B cell (primary cell): Measurements from ENCODE around the gene TCERG1L. TPM values are rescaled to one million over a fixed set of nuclear protein-coding genes. Genes with fewer than 3 reads are reported as not detected.

ENCODE experiments used
- ATAC-seq: fragments of 200-7000 bp; cut with Tn5 transposase; one replicate; pipeline ENCODE4 v1.10.0; 2021; ENCODE audit warnings: low read depth, mild to moderate bottlenecking, moderate number of reproducible peaks, moderate library complexity
- CTCF ChIA-PET: fragments of 350-600 bp; sonication (Branson Sonifier 250); formaldehyde crosslinking; loops from one replicate; lab custom pipeline; 2021; ENCODE audit warnings: antibody characterized with exemption, inconsistent platforms; lab: Charles Lee
- POLR2A ChIA-PET: fragments of 350-600 bp; sonication (Branson Sonifier 250); formaldehyde crosslinking; loops from one replicate; lab custom pipeline; 2021; ENCODE audit warnings: antibody characterized with exemption; lab: Charles Lee
- DNase-seq: peaks from one replicate; pipeline ENCODE4 v3.0.0; 2013
- H2AFZ ChIP-seq: 2 replicates; pipeline ENCODE4 v1.6.1; 2012; ENCODE audit warnings: mild to moderate bottlenecking, low read depth, low read length; ENCODE audit not compliant: insufficient read depth, poor library complexity, severe bottlenecking
- H3K27ac ChIP-seq, 2 donors: 1 replicate in 1 of 2; 2 replicates in 1 of 2; pipeline ENCODE4 v1.5.1; 2012 to 2013; ENCODE audit warnings: low read length in 2 of 2, mild to moderate bottlenecking in 2 of 2, moderate library complexity in 1 of 2
- H3K27me3 ChIP-seq, 4 experiments: fragments of 200-600 bp in 1 of 4; sonication (generic) in 1 of 4; replicated peaks in 1 of 4; 1 replicate in 2 of 4; 2 replicates in 2 of 4; pipeline versions ENCODE4 v1.6.1 to v1.7.0; 2013 to 2016; ENCODE audit warnings: low read length in 3 of 4, mild to moderate bottlenecking in 2 of 4, mixed read lengths in 1 of 4, moderate library complexity in 1 of 4; ENCODE audit not compliant: insufficient read depth in 4 of 4, control insufficient read depth in 3 of 4; ENCODE audit errors: control extremely low read depth in 1 of 4
- H3K36me3 ChIP-seq, 2 experiments: replicated peaks in 1 of 2; 1 replicate in 1 of 2; 2 replicates in 1 of 2; pipeline versions ENCODE4 v1.6.1 to v1.7.1; 2013; ENCODE audit warnings: low read length in 1 of 2; ENCODE audit not compliant: insufficient read depth in 2 of 2, control insufficient read depth in 1 of 2; ENCODE audit errors: control extremely low read depth in 1 of 2, extremely low read depth in 1 of 2
- H3K4me1 ChIP-seq, 2 donors: fragments of 200-600 bp in 1 of 2; sonication (generic) in 1 of 2; 1 replicate in 1 of 2; 2 replicates in 1 of 2; pipeline versions ENCODE4 v1.5.1 to v1.6.1; 2013 to 2017; ENCODE audit warnings: low read length in 2 of 2; ENCODE audit not compliant: control insufficient read depth in 2 of 2, insufficient read depth in 2 of 2
- H3K4me2 ChIP-seq: replicated peaks from 2 replicates; pipeline ENCODE3; 2012; ENCODE audit warnings: mild to moderate bottlenecking, low read depth, low read length; ENCODE audit not compliant: poor library complexity, severe bottlenecking
- H3K4me3 ChIP-seq, 5 experiments: fragments of 200-600 bp in 1 of 5; sonication (generic) in 1 of 5; 1 replicate in 3 of 5; 2 replicates in 2 of 5; pipeline versions ENCODE4 v1.5.1 to v1.7.0; 2011 to 2016; ENCODE audit warnings: low read length in 4 of 5, mild to moderate bottlenecking in 4 of 5, low read depth in 2 of 5, control low read depth in 1 of 5, moderate library complexity in 1 of 5; ENCODE audit not compliant: insufficient read depth in 1 of 5; ENCODE audit errors: control extremely low read depth in 1 of 5, extremely low read depth in 1 of 5
- H3K79me2 ChIP-seq: fragments of 200-600 bp; sonication (generic); one replicate; pipeline ENCODE4 v1.6.0; 2016; ENCODE audit warnings: low read length; ENCODE audit not compliant: control insufficient read depth, insufficient read depth
- H3K9ac ChIP-seq: fragments of 200-600 bp; sonication (generic); 2 replicates; pipeline ENCODE4 v1.6.1; 2017; ENCODE audit warnings: mild to moderate bottlenecking, low read length, moderate library complexity
- H3K9me3 ChIP-seq, 3 donors: one replicate each; pipeline versions ENCODE4 v1.6.1 to v1.7.1; 2013; ENCODE audit warnings: low read length in 2 of 3; ENCODE audit not compliant: control insufficient read depth in 2 of 3, insufficient read depth in 1 of 3; ENCODE audit errors: control extremely low read depth in 1 of 3
- H4K20me1 ChIP-seq: 2 replicates; pipeline ENCODE4 v1.6.0; 2012; ENCODE audit warnings: mild to moderate bottlenecking, low read length; ENCODE audit not compliant: insufficient read depth, control insufficient read depth, poor library complexity, severe bottlenecking
- H3K27ac Mint-ChIP-seq: one replicate; pipeline ENCODE4 v1.8.0; 2021; ENCODE audit warnings: mixed read lengths
- H3K27me3 Mint-ChIP-seq: one replicate; pipeline ENCODE4 v1.8.0; 2021; ENCODE audit warnings: mixed read lengths
- H3K4me1 Mint-ChIP-seq: one replicate; pipeline ENCODE4 v1.8.0; 2021; ENCODE audit warnings: mixed read lengths
- H3K4me3 Mint-ChIP-seq: one replicate; pipeline ENCODE4 v1.8.0; 2021; ENCODE audit warnings: mixed read lengths
- H3K9me3 Mint-ChIP-seq: one replicate; pipeline ENCODE4 v1.8.0; 2022; ENCODE audit warnings: mixed read lengths; ENCODE audit not compliant: insufficient read depth
- EZH2 ChIP-seq: IDR thresholded peaks from 2 replicates; pipeline ENCODE4 v1.6.1; 2012; ENCODE audit warnings: borderline replicate concordance, low read depth, mild to moderate bottlenecking, moderate library complexity, low read length; ENCODE audit not compliant: insufficient read depth, poor library complexity, severe bottlenecking
- WGBS: methylation state at CpG from one replicate; pipeline ENCODE4 v1.1.5; 2013; ENCODE audit warnings: missing lambda C conversion rate; ENCODE audit not compliant: insufficient coverage; 5-methylcytosine and 5-hydroxymethylcytosine counted together
- intact Hi-C: fragments of 100-400 bp; cut with micrococcal nuclease; formaldehyde crosslinking; loops from one replicate; pipeline ENCODE4 v1.10.0; 2022
- polyA plus RNA-seq: library from polyadenylated mRNA; depleted of rRNA; stranded (reverse); fragments of >200 nt; gene quantifications from 2 replicates; pipeline ENCODE4 v1.2.3, GENCODE V29; 2012
- total RNA-seq, 2 donors: library from RNA; stranded (reverse); fragments of 120-200 nt in 1 of 2; gene quantifications; 1 replicate in 1 of 2; 2 replicates in 1 of 2; pipeline versions ENCODE4 v1.2.3 to v1.2.4, GENCODE V29; 2013 to 2022
- TF ChIP-seq, protein P1 (sequence below): fragments of 200-600 bp; IDR thresholded peaks from one replicate; pipeline ENCODE4 v1.8.0; 2022; ENCODE audit warnings: antibody characterized with exemption, mild to moderate bottlenecking

The TCERG1L gene
- total and polyA plus RNA-seq, 2 donors (not counting 1 experiment from before 2014, with no cell fraction given) = 0.10 TPM; not detected in 1

DNA sequence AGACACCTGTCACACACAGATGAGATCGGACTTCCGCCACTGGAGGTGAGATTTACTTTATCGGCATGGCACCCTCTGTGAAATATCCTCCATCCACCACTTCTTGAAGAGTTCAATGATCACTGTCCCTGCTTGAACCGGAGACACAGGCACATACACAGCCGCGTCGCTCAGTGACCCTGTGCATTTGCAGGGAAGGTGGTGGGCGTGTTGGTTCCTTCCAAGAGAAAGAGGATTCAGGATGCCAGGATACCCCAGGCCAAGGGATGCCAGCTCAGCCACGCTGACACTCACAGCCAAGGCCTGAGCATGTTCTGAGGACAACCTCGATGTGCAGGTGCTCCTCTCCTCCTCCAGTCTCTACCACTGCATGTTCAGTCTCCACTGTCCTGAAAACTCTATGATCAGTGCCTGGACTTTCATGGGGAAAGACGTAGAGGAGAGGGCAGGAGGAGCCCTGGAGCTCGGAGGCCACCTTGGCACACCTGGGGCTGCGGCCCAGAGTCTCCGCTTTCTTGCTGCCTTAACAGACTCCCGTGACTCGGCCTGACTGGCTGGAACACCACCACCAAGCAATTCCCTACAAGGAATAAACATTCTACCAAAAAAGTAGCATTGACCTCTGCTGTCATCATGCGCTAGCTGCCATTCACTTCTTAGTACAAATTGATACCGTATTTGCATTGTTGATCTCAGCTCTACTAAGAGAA is 115.2 kb downstream of the TCERG1L start:
- DNase-seq (no peak), ATAC-seq (no peak)
- no peaks in the 10 kb centered on the region for H4K20me1 ChIP-seq
- 87% methylated on average over 17 of the region's 18 CpGs for WGBS
- no peak overlapping the region for H3K4me3 ChIP-seq
- peaks cover 0 to 20% (median 0%) of the 10 kb centered on the region in 3 donors for H3K9me3 ChIP-seq
- H3K27ac Mint-ChIP-seq = no peak overlapping the region
- H3K4me3 Mint-ChIP-seq = no peak overlapping the region
- H3K4me2 ChIP-seq = no peak overlapping the region
- POLR2A ChIA-PET = no interaction called here
- H3K27ac ChIP-seq = no peak overlapping the region
- CTCF ChIA-PET = no interaction called here
- TF ChIP-seq, protein P1, sequence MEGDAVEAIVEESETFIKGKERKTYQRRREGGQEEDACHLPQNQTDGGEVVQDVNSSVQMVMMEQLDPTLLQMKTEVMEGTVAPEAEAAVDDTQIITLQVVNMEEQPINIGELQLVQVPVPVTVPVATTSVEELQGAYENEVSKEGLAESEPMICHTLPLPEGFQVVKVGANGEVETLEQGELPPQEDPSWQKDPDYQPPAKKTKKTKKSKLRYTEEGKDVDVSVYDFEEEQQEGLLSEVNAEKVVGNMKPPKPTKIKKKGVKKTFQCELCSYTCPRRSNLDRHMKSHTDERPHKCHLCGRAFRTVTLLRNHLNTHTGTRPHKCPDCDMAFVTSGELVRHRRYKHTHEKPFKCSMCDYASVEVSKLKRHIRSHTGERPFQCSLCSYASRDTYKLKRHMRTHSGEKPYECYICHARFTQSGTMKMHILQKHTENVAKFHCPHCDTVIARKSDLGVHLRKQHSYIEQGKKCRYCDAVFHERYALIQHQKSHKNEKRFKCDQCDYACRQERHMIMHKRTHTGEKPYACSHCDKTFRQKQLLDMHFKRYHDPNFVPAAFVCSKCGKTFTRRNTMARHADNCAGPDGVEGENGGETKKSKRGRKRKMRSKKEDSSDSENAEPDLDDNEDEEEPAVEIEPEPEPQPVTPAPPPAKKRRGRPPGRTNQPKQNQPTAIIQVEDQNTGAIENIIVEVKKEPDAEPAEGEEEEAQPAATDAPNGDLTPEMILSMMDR = no peak
- TF ChIP-seq EZH2 = no peak
- H3K27me3 Mint-ChIP-seq = no peaks in the 10 kb centered on the region
- no peak overlapping the region for H2AFZ ChIP-seq
- no peaks in the 10 kb centered on the region for H3K36me3 ChIP-seq
- no peaks in the 10 kb centered on the region for H3K4me1 Mint-ChIP-seq
- H3K4me1 ChIP-seq = no peaks in the 10 kb centered on the region
- intact Hi-C loops = no loop called here
- no peaks in the 10 kb centered on the region for H3K27me3 ChIP-seq
- no peaks in the 10 kb centered on the region for H3K79me2 ChIP-seq
- H3K9me3 Mint-ChIP-seq = peaks cover 3% of the 10 kb centered on the region
- H3K9ac ChIP-seq = no peak overlapping the region

DNA sequence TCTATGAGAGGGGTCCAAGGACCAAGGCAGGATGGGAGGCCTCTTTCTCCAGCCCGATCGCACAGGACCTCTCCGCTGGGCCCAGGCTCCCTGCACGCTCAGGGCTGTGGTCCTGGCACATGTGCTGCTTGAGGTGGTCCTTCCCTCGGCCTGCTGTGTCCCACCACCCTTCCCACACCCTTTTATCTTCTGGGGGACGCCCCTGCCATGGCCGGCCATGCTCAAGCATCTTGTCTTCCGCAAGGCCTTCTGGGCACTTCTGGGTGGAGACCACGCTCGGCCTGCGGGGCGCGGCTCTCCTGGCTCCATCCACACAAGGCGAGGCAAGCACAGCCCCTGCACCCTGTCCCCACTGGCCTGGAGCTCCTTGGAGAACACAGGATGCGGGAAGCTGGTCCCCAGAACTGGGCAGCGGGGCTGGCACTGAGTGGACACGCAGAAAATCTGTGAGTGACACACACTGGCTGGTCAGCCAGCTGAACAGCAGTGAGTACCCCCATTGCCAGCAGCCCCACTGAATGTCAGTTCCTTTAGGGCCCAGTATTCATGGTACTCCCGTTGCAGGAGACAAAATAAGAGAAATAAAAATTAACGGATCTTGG is 115.9 kb downstream of the TCERG1L start:
- no peak overlapping the region for H3K4me3 ChIP-seq
- 84% methylated on average over 17 of the region's 19 CpGs for WGBS
- H3K4me1 ChIP-seq = no peaks in the 10 kb centered on the region
- no peaks in the 10 kb centered on the region for H3K79me2 ChIP-seq
- intact Hi-C loops = no loop called here
- ChIA-PET CTCF (no interaction called here), POLR2A (no interaction called here)
- H3K27me3 ChIP-seq = no peaks in the 10 kb centered on the region
- H3K4me2 ChIP-seq = no peak overlapping the region
- H4K20me1 ChIP-seq = no peaks in the 10 kb centered on the region
- Mint-ChIP-seq H3K27me3 (no peaks in the 10 kb centered on the region), H3K27ac (no peak overlapping the region), H3K9me3 (peaks cover 3% of the 10 kb centered on the region), H3K4me1 (no peaks in the 10 kb centered on the region), H3K4me3 (no peak overlapping the region)
- DNase-seq = no peak
- ATAC-seq = no peak
- peaks cover 0 to 15% (median 0%) of the 10 kb centered on the region in 3 donors for H3K9me3 ChIP-seq
- H3K27ac ChIP-seq = no peak overlapping the region
- no peak overlapping the region for H2AFZ ChIP-seq
- no peak overlapping the region for H3K9ac ChIP-seq
- TF ChIP-seq EZH2 = no peak
- TF ChIP-seq, protein P1 = no peak
- H3K36me3 ChIP-seq = no peaks in the 10 kb centered on the region
